ENCODE data around the gene PXT1.

GRCh38 chr6:36374194-36374593, 68.5 kb downstream of the PXT1 start:
- TF ChIP-seq POLR2AphosphoS5 (IDR thresholded peaks at IDR 0.05; ENCODE audit: low read depth, low read length) = no peak
- no peak for TF ChIP-seq POLR2A (IDR thresholded peaks at IDR 0.05; ENCODE audit: low read depth, low read length)
- no peak for TF ChIP-seq TAF1 (IDR thresholded peaks at IDR 0.05; ENCODE audit: borderline replicate concordance, low read depth, low read length)

All from GM12892 (cell line).